HG03135 (cell line): ENCODE data around the gene ATP2B3.

ENCODE experiments used
- ATAC-seq: cut with Tn5 transposase; IDR thresholded peaks from one replicate; pipeline ENCODE4 v1.9.1; 2021; ENCODE audit warnings: mild to moderate bottlenecking, moderate library complexity; ENCODE audit not compliant: unreplicated experiment

ATP2B3 gene

GRCh38 chrX:153564047-153564606, 46.7 kb downstream of the ATP2B3 start:
- no peak for ATAC-seq

GRCh38 chrX:153565996-153566580, 48.6 kb downstream of the ATP2B3 start:
- ATAC-seq: no peak

GRCh38 chrX:153568451-153569011, 51.1 kb downstream of the ATP2B3 start:
- ATAC-seq: no peak

GRCh38 chrX:153569475-153569874, 52.0 kb downstream of the ATP2B3 start:
- no peak for ATAC-seq

GRCh38 chrX:153571534-153571908, 54.1 kb downstream of the ATP2B3 start:
- no peak for ATAC-seq

- no peak for ATAC-seq
These were observed 55.2 kb downstream of the ATP2B3 start for GRCh38 chrX:153572601-153573000.

GRCh38 chrX:153573984-153574383, 56.5 kb downstream of the ATP2B3 start:
- ATAC-seq: no peak

- no peak for ATAC-seq
These were observed 58.9 kb downstream of the ATP2B3 start for GRCh38 chrX:153576239-153576870.

GRCh38 chrX:153576961-153577360, 59.5 kb downstream of the ATP2B3 start:
- no peak for ATAC-seq

- ATAC-seq: no peak
These were observed 60.9 kb downstream of the ATP2B3 start for GRCh38 chrX:153578200-153578835.

- ATAC-seq: no peak
These were observed 61.4 kb downstream of the ATP2B3 start for GRCh38 chrX:153578889-153579288.

GRCh38 chrX:153580700-153581386, 63.4 kb downstream of the ATP2B3 start:
- no peak for ATAC-seq

- ATAC-seq: peak; percentile 97
These were observed 65.5 kb downstream of the ATP2B3 start for GRCh38 chrX:153582896-153583295.

GRCh38 chrX:153583433-153583832, 66.0 kb downstream of the ATP2B3 start:
- ATAC-seq: no peak

- ATAC-seq: no peak
These were observed 68.4 kb downstream of the ATP2B3 start for GRCh38 chrX:153585827-153586226.

- ATAC-seq: no peak
These were observed 69.9 kb downstream of the ATP2B3 start for GRCh38 chrX:153587342-153587741.

- no peak for ATAC-seq
These were observed 70.8 kb downstream of the ATP2B3 start for GRCh38 chrX:153588021-153588781.

GRCh38 chrX:153588782-153589446, 71.5 kb downstream of the ATP2B3 start:
- no peak for ATAC-seq

GRCh38 chrX:153590961-153591956, 73.8 kb downstream of the ATP2B3 start:
- ATAC-seq: no peak
